Neutrophil (primary cell): ENCODE data around the gene NKX6-2.

ENCODE experiments used
- H3K27ac ChIP-seq: fragments of 200-600 bp; sonication (generic); 2 replicates; pipeline ENCODE4 v1.5.1; 2016; ENCODE audit warnings: mild to moderate bottlenecking, moderate library complexity
- H3K27me3 ChIP-seq: fragments of 200-600 bp; sonication (generic); 2 replicates; pipeline ENCODE4 v1.6.0; 2016; ENCODE audit warnings: mild to moderate bottlenecking
- H3K36me3 ChIP-seq: fragments of 200-600 bp; sonication (generic); 2 replicates; pipeline ENCODE4 v1.5.1; 2017
- H3K4me1 ChIP-seq, 2 experiments: fragments of 200-600 bp in 1 of 2; sonication (generic) in 1 of 2; 1 replicate in 1 of 2; 2 replicates in 1 of 2; pipeline versions ENCODE4 v1.5.1 to v1.6.1; 2013 to 2016; ENCODE audit warnings: low read depth in 1 of 2, low read length in 1 of 2, mild to moderate bottlenecking in 1 of 2, moderate library complexity in 1 of 2; ENCODE audit not compliant: control insufficient read depth in 1 of 2, insufficient read depth in 1 of 2
- H3K4me3 ChIP-seq, 2 experiments: fragments of 200-600 bp in 1 of 2; sonication (generic) in 1 of 2; 1 replicate in 1 of 2; 2 replicates in 1 of 2; pipeline ENCODE4 v1.5.1; 2013 to 2016; ENCODE audit warnings: low read depth in 1 of 2, low read length in 1 of 2, mild to moderate bottlenecking in 1 of 2, moderate library complexity in 1 of 2
- H3K9me3 ChIP-seq: fragments of 200-600 bp; sonication (generic); 2 replicates; pipeline ENCODE4 v1.5.1; 2016
- TF ChIP-seq, protein P1 (sequence below): fragments of 200-600 bp; sonication (generic); IDR thresholded peaks from 2 replicates; pipeline ENCODE4 v1.5.1; 2016; ENCODE audit warnings: antibody characterized with exemption

The NKX6-2 gene

GRCh38 chr10:132765435-132765834 lies 20.5 kb downstream of the NKX6-2 start:
- peaks cover 63% of the 10 kb centered on the region for H3K36me3 ChIP-seq
- TF ChIP-seq, protein P1, sequence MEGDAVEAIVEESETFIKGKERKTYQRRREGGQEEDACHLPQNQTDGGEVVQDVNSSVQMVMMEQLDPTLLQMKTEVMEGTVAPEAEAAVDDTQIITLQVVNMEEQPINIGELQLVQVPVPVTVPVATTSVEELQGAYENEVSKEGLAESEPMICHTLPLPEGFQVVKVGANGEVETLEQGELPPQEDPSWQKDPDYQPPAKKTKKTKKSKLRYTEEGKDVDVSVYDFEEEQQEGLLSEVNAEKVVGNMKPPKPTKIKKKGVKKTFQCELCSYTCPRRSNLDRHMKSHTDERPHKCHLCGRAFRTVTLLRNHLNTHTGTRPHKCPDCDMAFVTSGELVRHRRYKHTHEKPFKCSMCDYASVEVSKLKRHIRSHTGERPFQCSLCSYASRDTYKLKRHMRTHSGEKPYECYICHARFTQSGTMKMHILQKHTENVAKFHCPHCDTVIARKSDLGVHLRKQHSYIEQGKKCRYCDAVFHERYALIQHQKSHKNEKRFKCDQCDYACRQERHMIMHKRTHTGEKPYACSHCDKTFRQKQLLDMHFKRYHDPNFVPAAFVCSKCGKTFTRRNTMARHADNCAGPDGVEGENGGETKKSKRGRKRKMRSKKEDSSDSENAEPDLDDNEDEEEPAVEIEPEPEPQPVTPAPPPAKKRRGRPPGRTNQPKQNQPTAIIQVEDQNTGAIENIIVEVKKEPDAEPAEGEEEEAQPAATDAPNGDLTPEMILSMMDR: no peak
- no peaks in the 10 kb centered on the region for H3K4me1 ChIP-seq
- no peak overlapping the region for H3K4me3 ChIP-seq
- H3K27ac ChIP-seq: no peak overlapping the region
- peaks cover 13% of the 10 kb centered on the region for H3K9me3 ChIP-seq
- no peaks in the 10 kb centered on the region for H3K27me3 ChIP-seq

- H3K27ac ChIP-seq: no peak overlapping the region
- H3K36me3 ChIP-seq: peaks cover 63% of the 10 kb centered on the region
- H3K9me3 ChIP-seq: peaks cover 11% of the 10 kb centered on the region
- TF ChIP-seq, protein P1: no peak
- no peaks in the 10 kb centered on the region for H3K4me1 ChIP-seq
- no peaks in the 10 kb centered on the region for H3K27me3 ChIP-seq
- no peak overlapping the region for H3K4me3 ChIP-seq
Measured at GRCh38 chr10:132764108-132764507, 21.8 kb downstream of the NKX6-2 start.

DNA sequence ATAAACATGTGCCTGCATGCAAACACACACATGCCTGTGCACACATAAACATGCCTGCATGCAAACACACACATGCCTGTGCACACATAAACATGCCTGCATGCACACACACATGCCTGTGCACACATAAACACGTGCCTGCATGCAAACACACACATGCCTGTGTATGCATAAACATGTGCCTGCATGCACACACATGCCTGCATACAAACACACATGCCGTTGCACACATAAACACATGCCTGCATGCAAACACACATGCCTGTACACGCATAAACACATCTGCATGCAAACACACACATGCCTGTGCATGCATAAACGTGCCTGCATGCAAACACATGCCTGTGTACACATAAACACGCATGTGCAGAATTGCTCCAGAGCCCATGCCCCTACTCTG lies 22.4 kb downstream of the NKX6-2 start:
- Histone ChIP-seq H3K4me1 (no peaks in the 10 kb centered on the region), H3K27ac (no peak overlapping the region), H3K36me3 (peaks cover 63% of the 10 kb centered on the region), H3K27me3 (no peaks in the 10 kb centered on the region), H3K4me3 (no peak overlapping the region), H3K9me3 (peaks cover 6% of the 10 kb centered on the region)
- TF ChIP-seq, protein P1: no peak

DNA sequence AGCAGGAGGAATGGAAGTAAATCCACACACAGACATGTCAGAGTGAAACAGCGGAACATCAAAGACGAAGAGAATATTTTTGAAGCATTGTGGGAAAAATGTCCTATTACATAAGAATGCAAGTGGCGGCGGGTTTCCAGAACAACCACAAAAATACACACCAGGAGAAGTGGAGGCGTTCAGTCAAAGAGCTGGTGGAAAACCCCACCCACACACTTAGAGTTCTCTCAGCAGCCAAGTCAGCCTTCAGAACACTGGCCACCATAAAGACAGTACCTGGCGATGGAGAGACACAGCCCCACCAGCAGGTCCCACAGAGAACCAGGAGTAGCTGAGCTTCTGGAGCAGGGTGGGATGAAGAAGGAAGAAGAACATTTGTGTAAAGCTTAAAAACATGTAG lies 23.7 kb downstream of the NKX6-2 start:
- no peaks in the 10 kb centered on the region for H3K4me1 ChIP-seq
- H3K27me3 ChIP-seq: no peaks in the 10 kb centered on the region
- H3K9me3 ChIP-seq: no peaks in the 10 kb centered on the region
- TF ChIP-seq, protein P1: no peak
- peaks cover 63% of the 10 kb centered on the region for H3K36me3 ChIP-seq
- H3K27ac ChIP-seq: no peak overlapping the region
- no peak overlapping the region for H3K4me3 ChIP-seq

DNA sequence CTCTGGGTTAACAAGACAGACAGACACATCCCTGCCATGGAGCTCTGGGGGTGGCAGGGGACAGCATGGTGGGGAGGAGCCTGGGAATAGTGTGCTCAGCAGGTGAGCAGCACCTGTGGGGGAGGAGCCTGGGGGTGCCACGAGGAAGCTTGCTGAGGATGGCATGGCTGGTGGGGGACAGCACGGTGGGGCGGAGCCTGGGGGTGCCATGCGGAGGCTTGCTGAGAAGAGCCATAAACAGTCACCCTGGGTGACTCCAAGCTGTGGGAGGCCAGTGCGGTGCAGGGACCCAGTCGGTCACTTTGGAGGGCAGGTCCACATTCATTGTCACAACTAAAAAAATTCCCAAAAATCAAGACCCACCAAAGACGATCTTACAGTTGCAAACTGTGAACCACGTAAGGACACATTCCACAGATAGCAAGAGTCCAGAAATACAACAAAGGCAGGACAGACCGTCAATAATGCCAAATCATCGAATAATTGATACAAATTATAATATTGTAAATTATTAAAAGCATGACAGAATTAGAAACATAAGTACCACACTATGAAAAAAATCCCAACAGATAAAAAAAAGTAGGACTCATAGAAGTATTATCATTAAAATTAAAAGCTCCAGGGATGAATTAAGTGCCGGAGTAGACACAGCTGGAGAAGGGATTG lies 24.4 kb downstream of the NKX6-2 start:
- no peaks in the 10 kb centered on the region for H3K27me3 ChIP-seq
- H3K4me1 ChIP-seq: no peaks in the 10 kb centered on the region
- H3K9me3 ChIP-seq: no peaks in the 10 kb centered on the region
- peaks cover 66% of the 10 kb centered on the region for H3K36me3 ChIP-seq
- H3K27ac ChIP-seq: no peak overlapping the region
- TF ChIP-seq, protein P1: no peak
- no peak overlapping the region for H3K4me3 ChIP-seq
